H1 (cell line): ENCODE results near the gene EFCAB8. TPM values are rescaled to one million over a fixed set of nuclear protein-coding genes. Genes with fewer than 3 reads are reported as not detected.

Source experiments
- CTCF ChIA-PET: fragments of 300-600 bp; sonication (Branson Sonifier 250); formaldehyde crosslinking; loops from one replicate; lab custom pipeline; 2021; ENCODE audit not compliant: partially characterized antibody; lab: Charles Lee
- POLR2A ChIA-PET: fragments of 300-600 bp; sonication (Branson Sonifier 250); formaldehyde crosslinking; loops from one replicate; lab custom pipeline; 2021; ENCODE audit warnings: inconsistent platforms; ENCODE audit not compliant: partially characterized antibody; lab: Charles Lee
- DNase-seq, 2 experiments: peaks; one replicate each; pipeline versions ENCODE4 v3.0.0 to v3.0.0-alpha.2; 2010 to 2022; ENCODE audit warnings: low spot score in 2 of 2, low read depth in 1 of 2, mixed read lengths in 1 of 2
- FAIRE-seq: peaks from 2 replicates; lab custom pipeline; 2011; peaks lifted over from hg19 to GRCh38; lab: Jason Lieb, UNC
- H2AFZ ChIP-seq: 2 replicates; pipeline ENCODE4 v1.8.1; 2012; ENCODE audit warnings: low read length, inconsistent platforms
- H2AK5ac ChIP-seq: 2 replicates; pipeline ENCODE4 v1.6.1; 2013; ENCODE audit warnings: low read depth, low read length
- H2BK120ac ChIP-seq: replicated peaks from 2 replicates; pipeline ENCODE3; 2013; ENCODE audit warnings: low read depth, low read length, inconsistent platforms
- H2BK12ac ChIP-seq: 2 replicates; pipeline ENCODE4 v1.6.1; 2013; ENCODE audit warnings: low read depth, low read length
- H2BK15ac ChIP-seq: 2 replicates; pipeline ENCODE4 v1.6.1; 2013; ENCODE audit warnings: low read length
- H2BK20ac ChIP-seq: 2 replicates; pipeline ENCODE4 v1.6.1; 2013; ENCODE audit warnings: low read length
- H2BK5ac ChIP-seq: 2 replicates; pipeline ENCODE4 v1.6.1; 2013; ENCODE audit warnings: low read depth, low read length
- H3K14ac ChIP-seq: 2 replicates; pipeline ENCODE4 v1.6.1; 2013; ENCODE audit warnings: inconsistent platforms; ENCODE audit not compliant: insufficient read length
- H3K18ac ChIP-seq: 2 replicates; pipeline ENCODE4 v1.6.1; 2013; ENCODE audit warnings: low read length; ENCODE audit errors: extremely low read depth
- H3K23ac ChIP-seq: 2 replicates; pipeline ENCODE4 v1.6.1; 2013; ENCODE audit warnings: inconsistent platforms; ENCODE audit not compliant: insufficient read length
- H3K23me2 ChIP-seq: 2 replicates; pipeline ENCODE4 v1.6.1; 2013; ENCODE audit warnings: low read depth, low read length
- H3K27ac ChIP-seq: 2 replicates; pipeline ENCODE4 v1.6.1; 2011; ENCODE audit warnings: low read depth, low read length, inconsistent platforms
- H3K27me3 ChIP-seq, 4 experiments: replicated peaks in 1 of 4; 1 replicate in 1 of 4; 2 replicates in 3 of 4; pipeline versions ENCODE4 v1.6.1 to v1.8.1; 2011 to 2013; ENCODE audit warnings: low read length in 3 of 4, mild to moderate bottlenecking in 3 of 4, inconsistent platforms in 2 of 4, mixed read lengths in 2 of 4, moderate library complexity in 1 of 4; ENCODE audit not compliant: control insufficient read depth in 3 of 4, insufficient read depth in 3 of 4; ENCODE audit errors: extremely low read depth in 1 of 4
- H3K36me3 ChIP-seq, 4 experiments: 2 replicates each; pipeline versions ENCODE4 v1.6.1 to v1.8.1; 2011 to 2013; ENCODE audit warnings: mild to moderate bottlenecking in 4 of 4, low read length in 3 of 4, moderate library complexity in 2 of 4, control low read depth in 1 of 4, inconsistent platforms in 1 of 4; ENCODE audit not compliant: insufficient read depth in 4 of 4, control insufficient read depth in 2 of 4
- H3K4ac ChIP-seq: replicated peaks from 2 replicates; pipeline ENCODE3; 2013; ENCODE audit warnings: low read length, low read depth, mixed read lengths, inconsistent platforms; ENCODE audit not compliant: insufficient read length
- H3K4me1 ChIP-seq, 4 experiments: replicated peaks in 1 of 4; 1 replicate in 1 of 4; 2 replicates in 3 of 4; pipeline versions ENCODE4 v1.6.1 to v1.8.1; 2011 to 2013; ENCODE audit warnings: low read length in 3 of 4, inconsistent platforms in 2 of 4, mixed read lengths in 1 of 4; ENCODE audit not compliant: insufficient read depth in 4 of 4, control insufficient read depth in 3 of 4
- H3K4me2 ChIP-seq, 2 experiments: 2 replicates each; pipeline versions ENCODE4 v1.6.1 to v1.8.1; 2011 to 2013; ENCODE audit warnings: low read depth in 2 of 2, low read length in 2 of 2, control low read depth in 1 of 2, inconsistent platforms in 1 of 2, mild to moderate bottlenecking in 1 of 2; ENCODE audit not compliant: insufficient read depth in 1 of 2
- H3K4me3 ChIP-seq, 4 experiments: fragments of 200-600, 300-600 bp in 1 of 4; sonication (generic), shearing (Covaris generic), sonication (Bioruptor Twin) in 1 of 4; 2 replicates each; pipeline versions ENCODE4 v1.5.1 to v1.8.1; 2011 to 2016; ENCODE audit warnings: low read length in 4 of 4, low read depth in 3 of 4, control low read depth in 2 of 4, inconsistent platforms in 2 of 4, mild to moderate bottlenecking in 2 of 4, mixed read lengths in 1 of 4, moderate library complexity in 1 of 4; ENCODE audit not compliant: insufficient read depth in 2 of 4; ENCODE audit errors: extremely low read depth in 1 of 4
- H3K56ac ChIP-seq: replicated peaks from 2 replicates; pipeline ENCODE3; 2013; ENCODE audit warnings: low read depth, mild to moderate bottlenecking, mixed read lengths, low read length, inconsistent platforms; ENCODE audit not compliant: insufficient read length
- H3K79me1 ChIP-seq: 2 replicates; pipeline ENCODE4 v1.6.1; 2013; ENCODE audit warnings: low read depth, low read length, control low read depth
- H3K79me2 ChIP-seq, 2 experiments: 2 replicates each; pipeline versions ENCODE4 v1.6.1 to v1.8.1; 2012 to 2013; ENCODE audit warnings: low read length in 2 of 2, mild to moderate bottlenecking in 2 of 2, inconsistent platforms in 1 of 2; ENCODE audit not compliant: insufficient read depth in 2 of 2, control insufficient read depth in 1 of 2
- H3K9ac ChIP-seq, 4 experiments: replicated peaks in 1 of 4; 1 replicate in 1 of 4; 2 replicates in 3 of 4; pipeline versions ENCODE4 v1.6.1 to v1.8.1; 2011 to 2013; ENCODE audit warnings: low read depth in 3 of 4, low read length in 3 of 4, control low read depth in 2 of 4, mild to moderate bottlenecking in 2 of 4, moderate library complexity in 2 of 4, inconsistent platforms in 1 of 4; ENCODE audit errors: extremely low read depth in 1 of 4
- H3K9me3 ChIP-seq, 2 experiments: 2 replicates each; pipeline versions ENCODE4 v1.6.1 to v1.8.1; 2012 to 2013; ENCODE audit warnings: mild to moderate bottlenecking in 2 of 2, moderate library complexity in 2 of 2, control low read depth in 1 of 2, inconsistent platforms in 1 of 2, low read depth in 1 of 2, low read length in 1 of 2, mixed read lengths in 1 of 2; ENCODE audit not compliant: insufficient read depth in 2 of 2
- H4K20me1 ChIP-seq, 2 experiments: replicated peaks in 1 of 2; 2 replicates each; pipeline versions ENCODE3 to v1.8.1; 2011 to 2013; ENCODE audit warnings: inconsistent platforms in 2 of 2, low read length in 2 of 2, mild to moderate bottlenecking in 1 of 2; ENCODE audit not compliant: insufficient read depth in 2 of 2, control insufficient read depth in 1 of 2
- H4K5ac ChIP-seq: 2 replicates; pipeline ENCODE4 v1.6.1; 2013; ENCODE audit warnings: low read length, low read depth, mixed read lengths, inconsistent platforms; ENCODE audit not compliant: insufficient read length
- H4K8ac ChIP-seq: 2 replicates; pipeline ENCODE4 v1.8.0; 2013; ENCODE audit warnings: mild to moderate bottlenecking, moderate library complexity, low read length, inconsistent platforms; ENCODE audit not compliant: insufficient read depth; ENCODE audit errors: extremely low read depth
- H4K91ac ChIP-seq: replicated peaks from 2 replicates; pipeline ENCODE3; 2013; ENCODE audit warnings: low read length, mixed read lengths, inconsistent platforms; ENCODE audit not compliant: insufficient read length
- ASH2L ChIP-seq: fragments of 200-600, 300-600 bp; sonication (generic); IDR thresholded peaks from one replicate; pipeline ENCODE4 v1.7.1; 2017; ENCODE audit warnings: low read length
- BCL11A ChIP-seq, 2 experiments: IDR thresholded peaks; one replicate each; pipeline ENCODE4 v1.6.1; 2011; ENCODE audit warnings: low read depth in 2 of 2, low read length in 2 of 2, mild to moderate bottlenecking in 2 of 2
- EP300 ChIP-seq, 2 experiments: IDR thresholded peaks; 1 replicate in 1 of 2; 2 replicates in 1 of 2; pipeline ENCODE4 v1.6.1; 2011 to 2012; ENCODE audit warnings: low read depth in 2 of 2, low read length in 2 of 2, mild to moderate bottlenecking in 2 of 2, borderline replicate concordance in 1 of 2, inconsistent platforms in 1 of 2, moderate library complexity in 1 of 2
- JUN ChIP-seq: IDR thresholded peaks from 2 replicates; pipeline ENCODE4 v1.6.1; 2011; ENCODE audit warnings: low read depth, mild to moderate bottlenecking, improper control_type of control experiment, low read length
- RBBP5 ChIP-seq: IDR thresholded peaks from 2 replicates; pipeline ENCODE4 v1.7.1; 2012; ENCODE audit warnings: low read depth, mild to moderate bottlenecking, inconsistent platforms, low read length, moderate library complexity, borderline replicate concordance
- TAF7 ChIP-seq: optimal IDR thresholded peaks from 2 replicates; pipeline ENCODE3; 2011; ENCODE audit warnings: low read depth, mild to moderate bottlenecking, inconsistent platforms, low read length, moderate library complexity, borderline replicate concordance
- WGBS, 2 experiments: shearing (Covaris generic) in 1 of 2; methylation state at CpG; one replicate each; pipeline versions ENCODE4 v1.1.6 to v1.1.7; 2013 to 2015; ENCODE audit warnings: low lambda C conversion rate in 2 of 2, mixed read lengths in 2 of 2, inconsistent platforms in 1 of 2, low coverage in 1 of 2, missing lambda C conversion rate in 1 of 2; ENCODE audit not compliant: insufficient replicate concordance in 2 of 2, insufficient coverage in 1 of 2, insufficient read length in 1 of 2; ENCODE audit errors: extremely low coverage in 1 of 2, missing lambda C conversion rate in 1 of 2; 5-methylcytosine and 5-hydroxymethylcytosine counted together
- polyA plus RNA-seq, 7 experiments: library from polyadenylated mRNA; depleted of rRNA in 3 of 7; stranded (reverse) in 5 of 7; unstranded in 2 of 7; fragments of >200 nt in 5 of 7; fragments of 200-250 nt in 2 of 7; gene quantifications; 1 replicate in 5 of 7; 2 replicates in 1 of 7; 4 replicates in 1 of 7; pipeline versions ENCODE4 v1.2.1 to v1.2.3, GENCODE V29; 2011 to 2013; ENCODE audit warnings: missing spikeins in 2 of 7, mixed read lengths in 2 of 7
- total RNA-seq: library from RNA; stranded (reverse); fragmentation: NEBNext Ultra II Directional; extraction: Animal tissue kit (Norgen Biotek cat#: 25700); gene quantifications from 2 replicates; pipeline ENCODE4 v1.2.1, GENCODE V29; 2021
- TF ChIP-seq, protein P1 (sequence below): IDR thresholded peaks from 2 replicates; pipeline ENCODE4 v1.6.1; 2012; ENCODE audit warnings: inconsistent platforms
- TF ChIP-seq, protein P2 (sequence below): IDR thresholded peaks from 2 replicates; pipeline ENCODE4 v1.6.1; 2011; ENCODE audit warnings: low read length, improper control_type of control experiment

The EFCAB8 gene
- total and polyA plus RNA-seq, 2 of the 8 experiments (the other 6 are each of a cell fraction or from before 2014, with no cell fraction given) = 0.06 to 0.20 TPM

DNA sequence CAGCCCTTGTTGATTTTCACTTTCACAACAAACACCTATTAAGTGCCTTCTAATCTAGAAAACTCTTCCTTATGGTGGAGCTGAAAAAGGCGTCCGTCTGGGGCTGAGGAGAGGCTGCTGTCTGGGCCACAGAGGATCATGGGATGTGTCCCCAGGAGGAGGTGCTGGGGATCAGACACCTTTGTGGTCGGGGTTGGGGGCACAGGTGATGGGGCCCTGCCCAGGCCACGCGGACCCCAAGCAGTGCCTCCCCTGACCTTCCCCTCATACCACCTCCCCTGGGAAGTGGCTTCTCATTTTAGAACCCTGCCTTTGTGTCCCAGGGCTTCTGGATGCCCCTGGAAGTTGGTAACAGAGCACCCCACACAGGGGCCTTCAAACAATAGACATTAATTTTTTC lies 104.5 kb downstream of the EFCAB8 start:
- FAIRE-seq = no peak
- no peaks in the 10 kb centered on the region for H3K9me3 ChIP-seq
- no peak overlapping the region for H4K91ac ChIP-seq
- no peak overlapping the region for H4K5ac ChIP-seq
- no peak overlapping the region for H3K4me3 ChIP-seq
- H3K9ac ChIP-seq = no peak overlapping the region
- no peak for DNase-seq
- H2AK5ac ChIP-seq = no peak overlapping the region
- no peaks in the 10 kb centered on the region; a peak in 1 of 7 replicates for H3K4me1 ChIP-seq
- ChIA-PET CTCF (interaction anchor here (0.6 kb wide), 1 partner anchor 11 kb away, joined by 3 read pairs; no protein-coding TSS in a partner anchor), POLR2A (no interaction called here)
- no peaks in the 10 kb centered on the region for H3K36me3 ChIP-seq
- H3K4ac ChIP-seq = no peak overlapping the region
- H2BK120ac ChIP-seq = no peak overlapping the region
- H3K56ac ChIP-seq = no peak overlapping the region
- H3K23ac ChIP-seq = no peak overlapping the region
- no peak overlapping the region; the same call in 1 of the 2 replicates for H4K8ac ChIP-seq
- no peak overlapping the region for H2BK12ac ChIP-seq
- H4K20me1 ChIP-seq = no peaks in the 10 kb centered on the region
- no peak overlapping the region for H3K14ac ChIP-seq
- WGBS, 2 experiments = 86% methylated on average over 5 of the region's 5 CpGs; no CpG with 5 or more reads in 1 of the 2 experiments
- H2BK5ac ChIP-seq = no peak overlapping the region
- no peak overlapping the region for H3K4me2 ChIP-seq
- no peak overlapping the region for H3K27ac ChIP-seq
- no peak overlapping the region for H2BK15ac ChIP-seq
- no peaks in the 10 kb centered on the region for H3K79me1 ChIP-seq
- H2BK20ac ChIP-seq = no peak overlapping the region
- H3K23me2 ChIP-seq = no peaks in the 10 kb centered on the region
- TF ChIP-seq, protein P1, sequence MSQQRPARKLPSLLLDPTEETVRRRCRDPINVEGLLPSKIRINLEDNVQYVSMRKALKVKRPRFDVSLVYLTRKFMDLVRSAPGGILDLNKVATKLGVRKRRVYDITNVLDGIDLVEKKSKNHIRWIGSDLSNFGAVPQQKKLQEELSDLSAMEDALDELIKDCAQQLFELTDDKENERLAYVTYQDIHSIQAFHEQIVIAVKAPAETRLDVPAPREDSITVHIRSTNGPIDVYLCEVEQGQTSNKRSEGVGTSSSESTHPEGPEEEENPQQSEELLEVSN = no peak
- no peak for TF ChIP-seq TAF7
- no peak for TF ChIP-seq EP300 (IDR thresholded peaks at IDR 0.05; ENCODE audit: borderline replicate concordance in 1 of 2, low read depth in 2 of 2, low read length in 2 of 2)
- no peak for TF ChIP-seq RBBP5
- TF ChIP-seq, protein P2, sequence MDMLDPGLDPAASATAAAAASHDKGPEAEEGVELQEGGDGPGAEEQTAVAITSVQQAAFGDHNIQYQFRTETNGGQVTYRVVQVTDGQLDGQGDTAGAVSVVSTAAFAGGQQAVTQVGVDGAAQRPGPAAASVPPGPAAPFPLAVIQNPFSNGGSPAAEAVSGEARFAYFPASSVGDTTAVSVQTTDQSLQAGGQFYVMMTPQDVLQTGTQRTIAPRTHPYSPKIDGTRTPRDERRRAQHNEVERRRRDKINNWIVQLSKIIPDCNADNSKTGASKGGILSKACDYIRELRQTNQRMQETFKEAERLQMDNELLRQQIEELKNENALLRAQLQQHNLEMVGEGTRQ = no peak
- no peak for TF ChIP-seq BCL11A (IDR thresholded peaks at IDR 0.05; ENCODE audit: low read depth in 2 of 2, low read length in 2 of 2)
- no peak for TF ChIP-seq ASH2L
- no peak for TF ChIP-seq JUN
- no peak overlapping the region for H2AFZ ChIP-seq
- no peaks in the 10 kb centered on the region for H3K27me3 ChIP-seq
- H3K79me2 ChIP-seq = no peaks in the 10 kb centered on the region
- H3K18ac ChIP-seq = no peak overlapping the region
